Smooth muscle cell (in vitro differentiated cells): ENCODE data around the gene RSF1. TPM values are rescaled to one million over a fixed set of nuclear protein-coding genes. Genes with fewer than 3 reads are reported as not detected.

Experiments
- DNase-seq: peaks from one replicate; lab custom pipeline; 2025; ENCODE audit not compliant: unreplicated experiment; lab: John Stamatoyannopoulos, UW
- H2AFZ ChIP-seq: fragments of 200-600 bp; sonication (generic); 2 replicates; pipeline ENCODE4 v1.6.0; 2016; ENCODE audit warnings: antibody characterized with exemption, low read depth, mild to moderate bottlenecking
- H3F3A ChIP-seq: fragments of 200-600 bp; sonication (generic); 2 replicates; pipeline ENCODE4 v1.6.0; 2017; ENCODE audit warnings: antibody characterized with exemption, low read depth
- H3K27ac ChIP-seq: fragments of 200-600 bp; sonication (generic); 2 replicates; pipeline ENCODE4 v1.5.1; 2016; ENCODE audit warnings: low read depth, mild to moderate bottlenecking
- H3K27me3 ChIP-seq: fragments of 200-600 bp; sonication (generic); 2 replicates; pipeline ENCODE4 v1.6.1; 2016; ENCODE audit warnings: low read depth, mild to moderate bottlenecking
- H3K36me3 ChIP-seq: fragments of 200-600 bp; sonication (generic); 2 replicates; pipeline ENCODE4 v1.5.1; 2016; ENCODE audit warnings: low read depth
- H3K4me1 ChIP-seq: fragments of 200-600 bp; sonication (generic); 2 replicates; pipeline ENCODE4 v1.5.1; 2016; ENCODE audit warnings: low read depth
- H3K4me2 ChIP-seq: fragments of 200-600 bp; sonication (generic); 2 replicates; pipeline ENCODE4 v1.6.0; 2016; ENCODE audit warnings: mild to moderate bottlenecking
- H3K4me3 ChIP-seq: fragments of 200-600 bp; sonication (generic); 2 replicates; pipeline ENCODE4 v1.5.1; 2016; ENCODE audit warnings: mild to moderate bottlenecking
- H3K79me2 ChIP-seq: fragments of 200-600 bp; sonication (generic); 2 replicates; pipeline ENCODE4 v1.6.0; 2016; ENCODE audit warnings: low read depth, mild to moderate bottlenecking
- H3K9ac ChIP-seq: fragments of 200-600 bp; sonication (generic); 2 replicates; pipeline ENCODE4 v1.6.0; 2016; ENCODE audit warnings: low read depth
- H3K9me3 ChIP-seq: fragments of 200-600 bp; sonication (generic); replicated peaks from 2 replicates; pipeline ENCODE4 v1.5.1; 2016; ENCODE audit warnings: low read depth
- H4K20me1 ChIP-seq: fragments of 200-600 bp; sonication (generic); 2 replicates; pipeline ENCODE4 v1.6.0; 2016; ENCODE audit warnings: low read depth
- CTCF ChIP-seq: fragments of 200-600 bp; sonication (generic); IDR thresholded peaks from 2 replicates; pipeline ENCODE4 v1.5.1; 2017; ENCODE audit warnings: borderline replicate concordance, mild to moderate bottlenecking, antibody characterized with exemption; ENCODE audit not compliant: insufficient read depth, poor library complexity, severe bottlenecking
- WGBS: methylation state at CpG from one replicate; pipeline ENCODE4 v1.1.7; 2016; ENCODE audit warnings: low lambda C conversion rate; 5-methylcytosine and 5-hydroxymethylcytosine counted together
- polyA plus RNA-seq: library from polyadenylated mRNA; unstranded; fragments of >200 nt; fragmentation: Nextera tagmentation; extraction: Ambion mirVana; gene quantifications from 2 replicates; pipeline ENCODE4 v1.2.1, GENCODE V29; 2016
- total RNA-seq: library from RNA; depleted of rRNA; stranded (reverse); fragments of >200 nt; gene quantifications from 2 replicates; pipeline ENCODE4 v1.2.3, GENCODE V29; 2014

The RSF1 gene
- total and polyA plus RNA-seq, 2 experiments from 2014 or later, result 39.6 to 62.6 TPM

- H3K4me1 ChIP-seq, result peaks cover 15% of the 10 kb centered on the region
- no peaks in the 10 kb centered on the region for H3F3A ChIP-seq
- no peak for TF ChIP-seq CTCF
- 95% methylated on average over 5 of the region's 5 CpGs for WGBS
- no peak overlapping the region for H3K27ac ChIP-seq
- no peaks in the 10 kb centered on the region for H3K9me3 ChIP-seq
- no peak overlapping the region for H2AFZ ChIP-seq
- H3K4me3 ChIP-seq, result no peak overlapping the region
- DNase-seq, result no peak
- H3K9ac ChIP-seq, result no peak overlapping the region
- H3K27me3 ChIP-seq, result no peaks in the 10 kb centered on the region
- H3K36me3 ChIP-seq, result no peaks in the 10 kb centered on the region
- peaks cover 95% of the 10 kb centered on the region for H4K20me1 ChIP-seq
- H3K4me2 ChIP-seq, result no peak overlapping the region
- H3K79me2 ChIP-seq, result peaks cover 54% of the 10 kb centered on the region
Observed at GRCh38 chr11:77749232-77749631, 71.3 kb downstream of the RSF1 start.

GRCh38 chr11:77748266-77748665 lies 72.3 kb downstream of the RSF1 start:
- Histone ChIP-seq H3K9ac (no peak overlapping the region), H3K4me2 (no peak overlapping the region), H3K27me3 (no peaks in the 10 kb centered on the region), H3K4me3 (no peak overlapping the region), H3F3A (no peaks in the 10 kb centered on the region), H2AFZ (no peak overlapping the region), H3K4me1 (peaks cover 9% of the 10 kb centered on the region), H3K9me3 (no peaks in the 10 kb centered on the region), H3K36me3 (no peaks in the 10 kb centered on the region), H3K27ac (no peak overlapping the region), H4K20me1 (peaks cover 86% of the 10 kb centered on the region), H3K79me2 (peaks cover 48% of the 10 kb centered on the region)
- TF ChIP-seq CTCF, result no peak
- WGBS, result 94% methylated on average over 5 of the region's 5 CpGs
- DNase-seq, result no peak

GRCh38 chr11:77747381-77747969 lies 73.0 kb downstream of the RSF1 start:
- Histone ChIP-seq H3K79me2 (peaks cover 48% of the 10 kb centered on the region), H2AFZ (no peak overlapping the region), H3K9me3 (no peaks in the 10 kb centered on the region), H4K20me1 (peaks cover 78% of the 10 kb centered on the region), H3K4me3 (no peak overlapping the region), H3K4me1 (peaks cover 1% of the 10 kb centered on the region), H3K9ac (no peak overlapping the region), H3K27ac (no peak overlapping the region), H3K4me2 (no peak overlapping the region), H3K27me3 (no peaks in the 10 kb centered on the region), H3K36me3 (no peaks in the 10 kb centered on the region), H3F3A (no peaks in the 10 kb centered on the region)
- WGBS, result 92% methylated on average over 3 of the region's 3 CpGs
- DNase-seq, result no peak
- TF ChIP-seq CTCF, result no peak

GRCh38 chr11:77736473-77736872 lies 84.0 kb downstream of the RSF1 start:
- Histone ChIP-seq H3K9me3 (no peaks in the 10 kb centered on the region), H3K4me3 (no peak overlapping the region), H3K27ac (no peak overlapping the region), H3K4me2 (no peak overlapping the region), H2AFZ (no peak overlapping the region), H3F3A (no peaks in the 10 kb centered on the region), H3K36me3 (peaks cover 21% of the 10 kb centered on the region), H3K4me1 (no peaks in the 10 kb centered on the region), H3K27me3 (no peaks in the 10 kb centered on the region), H4K20me1 (peaks cover 3% of the 10 kb centered on the region), H3K9ac (no peak overlapping the region), H3K79me2 (no peaks in the 10 kb centered on the region)
- WGBS, result 98% methylated on average over 2 of the region's 2 CpGs
- TF ChIP-seq CTCF, result no peak
- DNase-seq, result no peak
